Effector memory CD4-positive, alpha-beta T cell (primary cell): ENCODE results near the gene ATG4D.

ENCODE experiments used
- DNase-seq, 3 donors: peaks; one replicate each; pipeline ENCODE4 v3.0.0-alpha.2; 2020
- H3K27ac ChIP-seq: 2 replicates; pipeline ENCODE4 v1.7.0; 2013; ENCODE audit warnings: mild to moderate bottlenecking, low read length, moderate library complexity; ENCODE audit not compliant: insufficient read depth, poor library complexity, severe bottlenecking
- H3K27me3 ChIP-seq: replicated peaks from 2 replicates; pipeline ENCODE4 v1.7.0; 2013; ENCODE audit warnings: mild to moderate bottlenecking, low read length; ENCODE audit not compliant: insufficient read depth, control insufficient read depth, poor library complexity, severe bottlenecking
- H3K36me3 ChIP-seq: 2 replicates; pipeline ENCODE4 v1.7.0; 2013; ENCODE audit warnings: mild to moderate bottlenecking, low read length, moderate library complexity; ENCODE audit not compliant: control insufficient read depth, insufficient read depth
- H3K4me1 ChIP-seq: 2 replicates; pipeline ENCODE4 v1.7.0; 2013; ENCODE audit warnings: low read length, mild to moderate bottlenecking; ENCODE audit not compliant: control insufficient read depth, insufficient read depth, poor library complexity, severe bottlenecking
- H3K4me3 ChIP-seq: 2 replicates; pipeline ENCODE4 v1.7.0; 2013; ENCODE audit warnings: low read length, low read depth, mild to moderate bottlenecking; ENCODE audit not compliant: insufficient read depth, poor library complexity, severe bottlenecking
- H3K9me3 ChIP-seq: 2 replicates; pipeline ENCODE4 v1.7.0; 2013; ENCODE audit warnings: mild to moderate bottlenecking, low read length, moderate library complexity; ENCODE audit not compliant: control insufficient read depth

The ATG4D gene

DNA sequence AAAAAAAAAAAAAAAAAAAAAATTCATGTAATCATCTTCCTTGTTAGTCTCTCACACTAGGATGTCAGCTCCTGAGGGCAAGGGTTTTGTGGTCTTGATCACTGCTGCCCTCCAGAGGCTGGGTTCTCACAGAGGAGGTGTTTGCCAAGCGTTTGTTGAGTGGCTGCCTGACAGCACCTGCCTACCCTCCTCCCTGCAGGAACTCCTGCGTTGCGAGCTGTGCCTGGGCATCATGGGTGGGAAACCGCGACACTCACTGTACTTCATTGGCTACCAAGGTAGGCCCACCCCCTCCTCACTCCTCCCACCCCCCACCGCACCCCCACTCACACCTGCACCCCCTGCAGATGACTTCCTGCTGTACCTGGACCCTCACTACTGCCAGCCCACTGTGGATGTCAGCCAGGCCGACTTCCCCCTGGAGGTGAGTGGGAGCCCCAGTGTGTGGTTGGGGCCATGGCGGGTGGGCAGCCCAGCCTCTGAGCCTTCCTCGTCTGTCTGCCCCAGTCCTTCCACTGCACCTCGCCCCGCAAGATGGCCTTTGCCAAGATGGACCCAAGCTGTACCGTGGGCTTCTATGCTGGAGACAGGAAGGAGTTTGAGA lies 8.1 kb downstream of the ATG4D start:
- H3K4me3 ChIP-seq = no peak overlapping the region
- H3K27ac ChIP-seq = peak overlapping the region; percentile 12
- no peaks in the 10 kb centered on the region for H3K27me3 ChIP-seq
- peak in 1 of 3 donors; percentile 29 for DNase-seq
- no peaks in the 10 kb centered on the region for H3K9me3 ChIP-seq
- H3K4me1 ChIP-seq = peaks cover 41% of the 10 kb centered on the region
- peaks cover 76% of the 10 kb centered on the region for H3K36me3 ChIP-seq

DNA sequence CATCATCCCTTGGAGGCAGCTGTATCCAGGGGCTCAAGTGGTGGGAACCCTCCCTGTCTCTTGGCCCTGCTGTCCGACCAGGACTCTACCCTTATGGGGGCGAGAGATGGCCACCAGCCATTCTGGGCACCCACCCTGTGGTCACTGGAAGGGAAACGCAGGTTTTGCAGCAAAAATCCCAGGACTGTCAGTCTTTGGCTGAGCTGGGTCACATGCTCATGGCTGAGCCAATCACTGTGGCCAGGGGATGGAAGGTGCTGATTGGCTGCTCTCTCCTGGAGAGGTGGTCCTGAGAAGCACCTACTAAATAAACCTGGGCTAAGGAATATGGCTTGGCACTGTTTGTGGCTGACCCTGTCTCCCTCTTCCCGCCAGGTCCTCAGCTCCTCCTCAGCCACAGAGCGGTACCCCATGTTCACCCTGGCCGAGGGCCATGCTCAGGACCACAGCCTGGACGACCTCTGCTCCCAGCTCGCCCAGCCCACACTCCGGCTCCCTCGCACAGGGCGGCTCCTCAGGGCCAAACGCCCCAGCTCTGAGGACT lies 8.9 kb downstream of the ATG4D start:
- peak overlapping the region; percentile 12 for H3K27ac ChIP-seq
- H3K9me3 ChIP-seq = no peaks in the 10 kb centered on the region
- peaks cover 74% of the 10 kb centered on the region for H3K36me3 ChIP-seq
- H3K4me3 ChIP-seq = no peak overlapping the region
- no peak for DNase-seq
- peaks cover 41% of the 10 kb centered on the region for H3K4me1 ChIP-seq
- H3K27me3 ChIP-seq = no peaks in the 10 kb centered on the region

DNA sequence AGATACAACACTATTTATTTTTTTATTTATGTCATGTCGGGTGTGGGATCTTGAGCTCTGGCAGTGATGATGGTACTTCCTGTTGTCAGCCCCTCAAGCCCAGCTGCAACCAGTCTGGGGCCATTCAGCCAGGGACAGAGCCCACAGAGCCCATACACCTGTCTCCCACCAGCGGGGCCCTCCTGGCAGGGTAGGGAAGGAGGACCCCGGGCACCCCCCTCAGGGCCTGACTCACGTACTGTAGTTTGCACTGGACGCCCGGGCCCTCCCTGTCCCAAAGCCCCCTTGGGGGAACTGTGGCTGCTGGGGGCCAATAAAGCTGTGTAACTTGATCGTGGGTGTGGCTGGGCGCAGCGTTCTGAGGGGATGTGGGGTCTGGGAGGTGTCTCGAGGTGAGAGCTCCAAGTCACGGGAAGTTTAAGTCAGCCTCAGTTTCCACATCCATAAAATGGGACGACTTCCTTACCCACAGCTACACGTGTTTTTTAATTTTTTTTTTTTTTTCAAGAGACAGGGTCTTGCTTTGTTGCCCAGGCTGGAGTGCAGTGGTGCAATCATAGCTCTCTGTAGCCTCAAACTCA lies 9.5 kb downstream of the ATG4D start:
- H3K4me1 ChIP-seq = peaks cover 41% of the 10 kb centered on the region
- peaks cover 79% of the 10 kb centered on the region for H3K36me3 ChIP-seq
- H3K4me3 ChIP-seq = no peak overlapping the region
- H3K27me3 ChIP-seq = no peaks in the 10 kb centered on the region
- H3K9me3 ChIP-seq = no peaks in the 10 kb centered on the region
- H3K27ac ChIP-seq = peak overlapping the region; percentile 59
- DNase-seq = no peak

DNA sequence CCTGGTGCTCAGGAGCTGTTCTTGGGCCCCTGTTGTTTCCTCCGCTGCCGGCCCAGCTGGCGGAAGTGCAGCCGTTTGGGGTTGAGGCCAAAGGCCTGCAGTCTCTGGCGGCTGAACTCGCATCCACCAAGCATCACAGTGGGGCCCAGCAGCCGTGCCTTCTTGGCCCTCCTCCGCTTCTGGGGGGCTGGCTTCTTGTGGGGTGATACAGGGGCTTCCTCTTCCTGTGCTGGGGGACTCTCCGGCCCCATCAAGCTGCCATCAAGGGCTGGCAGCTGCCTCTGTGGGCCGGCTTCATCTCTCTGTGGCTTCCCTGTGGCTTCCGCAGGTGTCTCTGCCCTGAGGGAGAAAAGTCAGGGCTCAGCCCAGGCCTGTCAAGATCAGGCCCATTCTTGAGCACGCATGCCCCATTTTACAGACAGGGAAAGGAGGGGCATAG lies 10.3 kb downstream of the ATG4D start:
- Histone ChIP-seq H3K9me3 (no peaks in the 10 kb centered on the region), H3K4me3 (peak overlapping the region; percentile 29), H3K36me3 (peaks cover 75% of the 10 kb centered on the region), H3K4me1 (peaks cover 41% of the 10 kb centered on the region), H3K27ac (peak overlapping the region; percentile 59), H3K27me3 (no peaks in the 10 kb centered on the region)
- peak; percentile 40 to 51 (median 43) for DNase-seq

DNA sequence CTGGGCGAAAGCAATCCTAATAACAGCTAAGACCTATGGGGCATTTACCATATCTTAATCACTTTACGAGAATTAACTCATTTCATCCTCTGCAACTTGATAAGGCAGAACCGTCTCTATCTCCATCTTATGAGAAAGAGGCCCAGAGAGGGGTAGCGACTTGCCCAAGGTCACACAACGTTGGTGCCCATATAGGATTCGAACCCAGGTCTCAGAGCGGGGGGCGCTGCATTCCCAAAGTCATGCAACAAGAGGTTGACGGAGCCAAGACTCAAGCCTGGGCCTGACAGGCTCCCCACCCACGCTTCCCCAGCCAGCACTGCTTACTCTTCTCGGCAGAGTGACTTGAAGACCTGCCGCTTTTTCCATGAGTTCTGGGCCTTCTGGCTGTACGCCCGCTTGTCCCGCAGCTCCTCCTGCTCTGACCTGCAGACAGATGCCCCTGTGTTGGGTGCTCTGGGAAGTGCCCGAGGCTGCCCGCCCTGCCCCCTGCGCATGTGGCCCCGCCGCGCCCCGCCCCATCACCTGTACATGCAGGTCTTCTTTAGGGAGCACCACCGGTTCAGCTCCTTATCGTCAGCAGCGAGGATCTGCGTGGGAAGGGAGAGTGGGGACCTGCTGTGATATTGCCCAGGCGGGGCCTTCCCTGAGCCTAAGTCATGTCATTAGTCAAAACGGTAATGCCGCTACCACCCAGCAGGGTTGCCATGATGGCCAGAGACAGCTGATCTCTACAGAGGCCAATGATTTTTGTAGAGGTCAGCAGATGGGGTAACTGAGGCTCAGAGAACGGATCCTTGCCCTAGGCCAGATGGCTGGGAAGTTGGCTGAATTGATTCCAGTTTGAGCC lies 11.3 kb downstream of the ATG4D start:
- Histone ChIP-seq H3K9me3 (no peaks in the 10 kb centered on the region), H3K27ac (peak overlapping the region; percentile 59), H3K27me3 (no peaks in the 10 kb centered on the region), H3K4me3 (no peak overlapping the region), H3K36me3 (peaks cover 79% of the 10 kb centered on the region), H3K4me1 (peaks cover 41% of the 10 kb centered on the region)
- no peak for DNase-seq

DNA sequence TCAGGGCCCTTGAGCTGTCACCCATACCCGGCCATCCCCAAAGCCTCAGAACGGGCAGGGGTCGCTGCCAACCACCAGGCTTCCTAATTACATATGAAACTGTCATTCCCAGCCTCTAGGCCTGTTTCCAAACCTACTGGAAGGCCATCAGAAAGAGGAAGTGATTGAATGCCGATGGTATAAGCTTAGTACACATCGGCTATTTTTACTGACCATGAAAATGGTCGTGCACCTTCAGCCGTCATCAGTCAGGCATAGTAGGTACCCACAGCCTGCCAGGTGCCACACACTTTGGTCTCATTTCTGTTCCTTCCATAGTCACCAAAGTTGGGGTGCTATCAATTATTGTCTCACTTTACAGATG lies 11.9 kb downstream of the ATG4D start:
- no peaks in the 10 kb centered on the region for H3K9me3 ChIP-seq
- peaks cover 79% of the 10 kb centered on the region for H3K36me3 ChIP-seq
- no peak overlapping the region for H3K27ac ChIP-seq
- peaks cover 41% of the 10 kb centered on the region for H3K4me1 ChIP-seq
- no peaks in the 10 kb centered on the region for H3K27me3 ChIP-seq
- no peak for DNase-seq
- no peak overlapping the region for H3K4me3 ChIP-seq

DNA sequence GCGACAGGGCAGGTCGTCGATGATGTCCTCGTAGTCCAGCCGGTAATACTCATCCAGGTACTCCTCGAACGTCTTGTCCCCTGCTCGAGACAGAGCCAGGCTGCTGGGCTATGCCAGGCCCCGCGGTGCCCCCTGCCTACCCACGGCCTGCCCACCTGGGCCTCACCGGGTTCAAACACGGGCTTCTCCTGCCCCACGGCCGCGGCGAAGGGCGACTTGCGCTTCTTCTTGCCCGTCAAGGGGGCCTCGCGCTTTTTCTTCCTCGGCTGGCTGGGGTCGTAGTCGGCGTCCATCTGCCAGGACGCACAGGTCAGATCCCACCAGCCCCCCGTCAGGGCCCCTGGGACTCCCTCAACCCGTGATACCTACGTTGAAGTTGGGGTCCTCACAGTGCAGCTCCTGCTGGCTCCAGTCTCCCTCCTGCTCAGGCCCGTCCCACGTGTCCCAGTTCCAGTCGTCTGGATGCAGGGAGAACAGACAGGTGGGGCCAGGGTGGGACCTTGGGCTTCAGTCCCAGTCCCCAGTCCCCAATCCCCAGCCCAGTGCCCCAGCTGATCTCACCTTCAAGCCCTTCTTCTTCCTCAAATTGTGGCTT lies 14.0 kb downstream of the ATG4D start:
- no peak overlapping the region for H3K27ac ChIP-seq
- H3K9me3 ChIP-seq = no peaks in the 10 kb centered on the region
- H3K27me3 ChIP-seq = no peaks in the 10 kb centered on the region
- H3K36me3 ChIP-seq = peaks cover 80% of the 10 kb centered on the region
- no peak overlapping the region for H3K4me3 ChIP-seq
- no peak for DNase-seq
- H3K4me1 ChIP-seq = peaks cover 33% of the 10 kb centered on the region

DNA sequence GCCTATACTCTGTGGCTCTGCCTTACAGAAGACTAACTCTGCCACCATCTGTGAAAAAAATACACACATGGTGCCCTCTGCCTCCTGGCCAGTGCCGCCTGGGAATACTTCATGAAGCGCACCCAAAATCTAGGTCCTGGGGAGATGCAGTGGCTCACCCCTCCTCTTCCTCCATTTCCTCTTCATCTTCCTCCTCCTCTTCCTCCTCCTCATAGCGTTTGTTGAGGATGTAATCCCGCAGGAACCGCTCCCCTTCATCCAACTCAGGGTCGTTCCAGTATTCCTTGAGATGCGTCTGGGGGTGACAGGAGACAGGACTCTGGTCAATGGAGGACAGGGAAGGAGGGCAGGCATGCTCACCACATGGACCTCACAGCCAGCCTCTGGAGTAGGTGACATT lies 16.4 kb downstream of the ATG4D start:
- H3K27me3 ChIP-seq = no peaks in the 10 kb centered on the region
- H3K4me3 ChIP-seq = no peak overlapping the region
- H3K27ac ChIP-seq = no peak overlapping the region
- peaks cover 18% of the 10 kb centered on the region for H3K4me1 ChIP-seq
- no peak for DNase-seq
- peaks cover 58% of the 10 kb centered on the region for H3K36me3 ChIP-seq
- no peaks in the 10 kb centered on the region for H3K9me3 ChIP-seq

DNA sequence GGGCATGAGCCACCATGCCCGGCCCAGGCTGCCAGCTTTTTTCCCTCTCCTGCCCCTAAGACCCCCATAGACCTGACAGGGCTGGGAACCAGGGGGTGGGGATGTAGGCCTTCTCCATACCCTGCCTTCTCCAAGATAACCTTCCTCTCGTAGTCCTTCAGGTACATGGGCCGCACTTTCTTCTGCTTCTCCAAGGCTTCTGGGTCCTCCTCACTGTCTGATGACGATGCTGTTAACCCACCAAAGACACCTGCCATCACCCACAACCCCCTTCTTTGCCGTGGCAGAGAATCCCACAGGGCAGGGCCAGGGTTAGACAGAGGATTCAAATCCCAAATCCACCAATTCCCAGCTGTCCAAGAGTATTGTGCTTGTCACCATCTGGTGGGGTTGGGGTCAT lies 18.9 kb downstream of the ATG4D start:
- Histone ChIP-seq H3K9me3 (no peaks in the 10 kb centered on the region), H3K36me3 (peaks cover 39% of the 10 kb centered on the region), H3K4me3 (no peak overlapping the region), H3K27me3 (no peaks in the 10 kb centered on the region), H3K27ac (no peak overlapping the region), H3K4me1 (peaks cover 25% of the 10 kb centered on the region)
- no peak for DNase-seq
